GM12872 (cell line): ENCODE results near the gene CFAP77.

ENCODE experiments used
- CTCF ChIP-seq: IDR thresholded peaks from 3 replicates; pipeline ENCODE4 v1.5.1; 2011; ENCODE audit warnings: low read depth, mild to moderate bottlenecking, low read length, moderate library complexity; ENCODE audit not compliant: insufficient read depth

CFAP77 gene

GRCh38 chr9:132584601-132585560, 174.9 kb downstream of the CFAP77 start:
- TF ChIP-seq CTCF = no peak

- TF ChIP-seq CTCF = no peak
These were observed 176.2 kb downstream of the CFAP77 start for GRCh38 chr9:132585954-132586829.

- TF ChIP-seq CTCF = no peak
These were observed 177.0 kb downstream of the CFAP77 start for GRCh38 chr9:132586830-132587591.

GRCh38 chr9:132587592-132587955, 177.6 kb downstream of the CFAP77 start:
- TF ChIP-seq CTCF = no peak

- TF ChIP-seq CTCF = no peak
These were observed 178.1 kb downstream of the CFAP77 start for GRCh38 chr9:132588098-132588497.

GRCh38 chr9:132588501-132589147, 178.6 kb downstream of the CFAP77 start:
- no peak for TF ChIP-seq CTCF
